A549 (cell line): Measurements from ENCODE around the gene TXLNG. TPM values are rescaled to one million over a fixed set of nuclear protein-coding genes. Genes with fewer than 3 reads are reported as not detected.

Experiments
- ATAC-seq, 2 experiments: fragments of 200-7000 bp in 1 of 2; fragments of >200 bp in 1 of 2; cut with Nextera tagmentation in 1 of 2; cut with Tn5 transposase in 1 of 2; 3 replicates each; pipeline versions ENCODE4 v1.8.0 to v1.9.1; 2018 to 2020; ENCODE audit warnings: mild to moderate bottlenecking in 1 of 2, moderate library complexity in 1 of 2
- CTCF ChIA-PET: fragments of 300-600 bp; sonication (Branson Sonifier 250); formaldehyde crosslinking; extraction: SDS; loops from one replicate; lab custom pipeline; 2021; ENCODE audit warnings: antibody characterized with exemption, inconsistent platforms; lab: Yijun Ruan, JAX
- POLR2A ChIA-PET: fragments of 350-600 bp; formaldehyde crosslinking; extraction: SDS; loops from one replicate; lab custom pipeline; 2021; ENCODE audit warnings: antibody characterized with exemption, inconsistent platforms; lab: Yijun Ruan, JAX
- DNase-seq, 2 experiments: peaks; one replicate each; pipeline versions ENCODE4 v3.0.0 to v3.0.0-alpha.2; 2011 to 2016; ENCODE audit warnings: low read depth in 1 of 2, low spot score in 1 of 2
- FAIRE-seq: peaks from 2 replicates; lab custom pipeline; 2011; peaks lifted over from hg19 to GRCh38; lab: Jason Lieb, UNC
- H3K27ac ChIP-seq, 2 experiments: fragments of >200 bp; sonication (Bioruptor Twin); formaldehyde crosslinking; 3 replicates each; pipeline ENCODE4 v1.5.1; 2016 to 2017
- H3K4me1 ChIP-seq: fragments of >200 bp; sonication (Bioruptor Twin); formaldehyde crosslinking; 3 replicates; pipeline ENCODE4 v1.6.1; 2016
- H3K4me2 ChIP-seq: fragments of >200 bp; sonication (Bioruptor Twin); formaldehyde crosslinking; 3 replicates; pipeline ENCODE4 v1.6.1; 2016
- H3K4me3 ChIP-seq: fragments of >200 bp; sonication (Bioruptor Twin); formaldehyde crosslinking; 3 replicates; pipeline ENCODE4 v1.5.1; 2016
- H3K9me3 ChIP-seq: fragments of >200 bp; sonication (Bioruptor Twin); formaldehyde crosslinking; 3 replicates; pipeline ENCODE4 v1.6.1; 2016
- BHLHE40 ChIP-seq: IDR thresholded peaks from 2 replicates; pipeline ENCODE4 v1.6.1; 2012; ENCODE audit warnings: low read depth, low read length, inconsistent platforms
- CBX2 ChIP-seq: fragments of 200-600 bp; sonication (generic); IDR thresholded peaks from 2 replicates; pipeline ENCODE4 v1.6.1; 2016; ENCODE audit warnings: low read depth, mild to moderate bottlenecking, borderline replicate concordance
- CBX8 ChIP-seq: fragments of 200-600 bp; sonication (generic); IDR thresholded peaks from 2 replicates; pipeline ENCODE4 v1.6.1; 2016
- CEBPB ChIP-seq, 2 experiments: fragments of >200 bp in 1 of 2; sonication (Bioruptor Twin) in 1 of 2; formaldehyde crosslinking in 1 of 2; IDR thresholded peaks; 2 replicates each; pipeline ENCODE4 v1.6.1; 2012 to 2016
- CHD2 ChIP-seq: fragments of 150-350 bp; IDR thresholded peaks from 2 replicates; pipeline ENCODE4 v1.6.1; 2014; ENCODE audit warnings: low read length; ENCODE audit not compliant: partially characterized antibody
- CHD4 ChIP-seq: fragments of 200-600 bp; sonication (generic); IDR thresholded peaks from 2 replicates; pipeline ENCODE4 v1.6.1; 2016; ENCODE audit warnings: antibody characterized with exemption, mild to moderate bottlenecking, borderline replicate concordance
- CTCF ChIP-seq: fragments of >200 bp; sonication (Bioruptor Twin); formaldehyde crosslinking; IDR thresholded peaks from 3 replicates; pipeline ENCODE4 v1.5.1; 2016
- EHMT2 ChIP-seq: fragments of 200-600 bp; sonication (generic); IDR thresholded peaks from 2 replicates; pipeline ENCODE4 v1.6.1; 2016; ENCODE audit warnings: antibody characterized with exemption, low read depth, mild to moderate bottlenecking, moderate library complexity
- EP300 ChIP-seq, 2 experiments: fragments of >200 bp; sonication (Bioruptor Twin); formaldehyde crosslinking; IDR thresholded peaks; 2 replicates in 1 of 2; 3 replicates in 1 of 2; pipeline ENCODE4 v1.6.1; 2016 to 2017
- GATA3 ChIP-seq: IDR thresholded peaks from 2 replicates; pipeline ENCODE4 v1.6.1; 2012; ENCODE audit warnings: borderline replicate concordance
- HEYL ChIP-seq: fragments of 250-450 bp; sonication (Bioruptor Pico); IDR thresholded peaks from 2 replicates; pipeline ENCODE4 v1.8.0; 2021; ENCODE audit warnings: mild to moderate bottlenecking, moderate library complexity
- HOXB13 ChIP-seq: fragments of 250-450 bp; sonication (Bioruptor Pico); IDR thresholded peaks from 2 replicates; pipeline ENCODE4 v1.5.0; 2020; ENCODE audit warnings: low read depth, mild to moderate bottlenecking, moderate library complexity
- JUNB ChIP-seq: fragments of >200 bp; sonication (Bioruptor Twin); formaldehyde crosslinking; IDR thresholded peaks from 2 replicates; pipeline ENCODE4 v1.6.1; 2016
- KDM1A ChIP-seq: fragments of 200-600 bp; sonication (generic); IDR thresholded peaks from 2 replicates; pipeline ENCODE4 v1.6.1; 2016; ENCODE audit warnings: low read depth, mild to moderate bottlenecking
- MAX ChIP-seq: IDR thresholded peaks from 2 replicates; pipeline ENCODE4 v1.6.1; 2012
- MAZ ChIP-seq: fragments of 150-350 bp; IDR thresholded peaks from 2 replicates; pipeline ENCODE4 v1.6.1; 2014; ENCODE audit warnings: antibody characterized with exemption, low read depth, low read length, borderline replicate concordance
- NFE2L2 ChIP-seq: fragments of 150-350 bp; conservative IDR thresholded peaks from 2 replicates; pipeline ENCODE4 v1.6.1; 2014; ENCODE audit warnings: low read length
- NR3C1 ChIP-seq: fragments of >200 bp; sonication (Bioruptor Twin); formaldehyde crosslinking; IDR thresholded peaks from 3 replicates; pipeline ENCODE4 v1.6.1; 2017
- PHF8 ChIP-seq: fragments of 200-600 bp; sonication (generic); IDR thresholded peaks from 2 replicates; pipeline ENCODE4 v1.6.1; 2016; ENCODE audit warnings: low read depth, mild to moderate bottlenecking, antibody characterized with exemption, moderate library complexity, borderline replicate concordance
- REST ChIP-seq: fragments of 200-600 bp; sonication (generic); IDR thresholded peaks from 2 replicates; pipeline ENCODE4 v1.6.1; 2016; ENCODE audit warnings: antibody characterized with exemption, mild to moderate bottlenecking, moderate library complexity
- RFX5 ChIP-seq: fragments of 450-650 bp; IDR thresholded peaks from 2 replicates; pipeline ENCODE4 v1.7.1; 2014; ENCODE audit warnings: antibody characterized with exemption, mild to moderate bottlenecking, moderate library complexity
- RNF2 ChIP-seq: fragments of 200-600 bp; sonication (generic); IDR thresholded peaks from 2 replicates; pipeline ENCODE4 v1.6.1; 2016; ENCODE audit warnings: low read depth, mild to moderate bottlenecking, antibody characterized with exemption, moderate library complexity, borderline replicate concordance
- TFCP2L1 ChIP-seq: fragments of 250-450 bp; sonication (Bioruptor Pico); IDR thresholded peaks from 2 replicates; pipeline ENCODE4 v1.5.0; 2021; ENCODE audit warnings: mild to moderate bottlenecking
- ZNF302 ChIP-seq: fragments of 250-450 bp; sonication (Bioruptor Pico); IDR thresholded peaks from 2 replicates; pipeline ENCODE4 v1.9.0; 2021; ENCODE audit warnings: inconsistent platforms, mild to moderate bottlenecking, moderate library complexity
- WGBS: methylation state at CpG from one replicate; pipeline ENCODE4 v1.1.6; 2017; ENCODE audit errors: missing lambda C conversion rate; 5-methylcytosine and 5-hydroxymethylcytosine counted together
- polyA plus RNA-seq, 4 experiments: library from polyadenylated mRNA; depleted of rRNA in 3 of 4; stranded (reverse); fragments of >200 nt; fragmentation: RNase III in 1 of 4; extraction: RNeasy Plus Mini Kit Qiagen cat#74134 plus additional on column Dnase treatment in 1 of 4; gene quantifications; 2 replicates in 3 of 4; 3 replicates in 1 of 4; pipeline ENCODE4 v1.2.3, GENCODE V29; 2011 to 2017

TXLNG gene
- polyA plus RNA-seq, 2 of the 4 experiments (the other 2 are of a cell fraction), result 16.0 to 36.8 TPM

GRCh38 chrX:16748425-16748824, 37.8 kb upstream of the TXLNG start (continued):
- TF ChIP-seq MAZ (no peak), RNF2 (no peak), CTCF (no peak), JUNB (no peak), CHD2 (no peak), NFE2L2 (no peak), ZNF302 (CRISPR knock-in tag) (no peak)

- CTCF ChIA-PET, result no interaction called here
- H3K4me1 ChIP-seq, result no peaks in the 10 kb centered on the region
- no peak overlapping the region for H3K4me3 ChIP-seq
- POLR2A ChIA-PET, result no interaction called here
- no peak overlapping the region for H3K4me2 ChIP-seq
- no peak for DNase-seq
- WGBS, result 94% methylated on average over 7 of the region's 7 CpGs
- ATAC-seq, result no peak
- peak; percentile 98 for FAIRE-seq
- H3K27ac ChIP-seq, result no peak overlapping the region
- no peaks in the 10 kb centered on the region for H3K9me3 ChIP-seq
- TF ChIP-seq MAZ, result no peak
- TF ChIP-seq PHF8, result no peak
- TF ChIP-seq BHLHE40, result no peak
- TF ChIP-seq KDM1A, result no peak
- no peak for TF ChIP-seq MAX
- no peak for TF ChIP-seq HOXB13 (CRISPR knock-in tag)
- TF ChIP-seq TFCP2L1 (CRISPR knock-in tag), result no peak
- TF ChIP-seq CBX2, result no peak
- no peak for TF ChIP-seq CTCF
- TF ChIP-seq GATA3, result no peak
- no peak for TF ChIP-seq CEBPB (IDR thresholded peaks at IDR 0.05)
- no peak for TF ChIP-seq EHMT2
- TF ChIP-seq CHD2, result no peak
- no peak for TF ChIP-seq RFX5
- TF ChIP-seq EP300 (IDR thresholded peaks at IDR 0.05), result no peak
- TF ChIP-seq HEYL (CRISPR knock-in tag), result no peak
- no peak for TF ChIP-seq CBX8
- TF ChIP-seq CHD4, result no peak
- no peak for TF ChIP-seq REST
- no peak for TF ChIP-seq NR3C1
These were observed 36.1 kb upstream of the TXLNG start for GRCh38 chrX:16750136-16750535.
